ENCODE measurements around the gene LGR4. TPM values are rescaled to one million over a fixed set of nuclear protein-coding genes. Genes with fewer than 3 reads are reported as not detected.

The LGR4 gene
- total and polyA plus RNA-seq, 2 of the 4 experiments (the other 2 are of a cell fraction) = 2.9 to 6.8 TPM

DNA sequence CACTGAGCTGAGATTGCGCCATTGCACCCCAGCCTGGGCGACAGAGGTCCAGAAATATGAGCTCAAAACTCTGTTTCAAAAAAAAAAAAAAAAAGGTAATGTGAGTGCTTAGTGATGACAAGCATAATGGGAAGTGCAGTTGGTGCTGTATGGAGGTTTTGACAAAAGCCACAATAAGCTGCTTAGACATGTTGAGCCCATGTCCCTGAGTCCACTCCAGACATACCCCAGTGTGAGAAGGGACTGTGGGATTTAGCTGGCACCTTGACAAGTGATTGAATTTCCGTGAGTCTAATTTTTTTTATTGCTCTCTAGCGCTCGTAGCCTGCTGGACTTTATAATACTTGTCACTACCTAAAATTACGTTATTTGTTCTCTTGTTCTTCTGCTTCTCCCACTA, 15.1 kb upstream of the LGR4 start:
- H4K20me1 ChIP-seq (ENCODE audit: insufficient read depth, low read length) = no peaks in the 10 kb centered on the region
- no peak overlapping the region for H4K8ac ChIP-seq (ENCODE audit: low read depth in 2 of 2, low read length in 2 of 2)
- H3K27me3 ChIP-seq (ENCODE audit: control insufficient read depth, insufficient read depth, low read length) = no peaks in the 10 kb centered on the region

More for the DNA sequence above, 15.1 kb upstream of the LGR4 start:
- H3K27ac ChIP-seq (ENCODE audit: insufficient read depth, low read length) = no peak overlapping the region
- no peak overlapping the region for H4K91ac ChIP-seq (ENCODE audit: insufficient read depth, low read depth, low read length)
- no peak overlapping the region for H2BK20ac ChIP-seq (ENCODE audit: low read depth, low read length)
- H3K9me1 ChIP-seq (ENCODE audit: insufficient read depth, low read length) = no peaks in the 10 kb centered on the region; the same call in 1 of the 2 replicates
- H3K79me1 ChIP-seq (ENCODE audit: low read depth in 1 of 2, low read length in 2 of 2) = no peaks in the 10 kb centered on the region
- intact Hi-C loops (cut with micrococcal nuclease) = loop anchor here (2.0 to 10.0 kb wide), 3 partner anchors 191 to 1203 kb away; no protein-coding TSS in a partner anchor
- no peak overlapping the region for H4K5ac ChIP-seq (ENCODE audit: low read depth, low read length)
- H3K36me3 ChIP-seq (ENCODE audit: control insufficient read depth, insufficient read depth, low read length) = peaks cover 8% of the 10 kb centered on the region
- H2AK5ac ChIP-seq (ENCODE audit: low read depth, low read length) = no peak overlapping the region
- no peak overlapping the region for H3K18ac ChIP-seq (ENCODE audit: low read depth, low read length)
- CTCF ChIA-PET = interaction anchor here (1.1 kb wide), 1 partner anchor 304 kb away, joined by 4 read pairs; no protein-coding TSS in a partner anchor
- dilution Hi-C loops (cut with HindIII; ENCODE audit: low sequenced_read_pairs, unreplicated experiment) = loop anchor here (25.0 kb wide), 1 partner anchor 300 kb away; no protein-coding TSS in a partner anchor
- no peak overlapping the region for H3K4me2 ChIP-seq (ENCODE audit: low read depth, low read length)
- H2AK9ac ChIP-seq (replicated peaks; ENCODE audit: low read depth, low read length, poor library complexity) = no peak overlapping the region
- in situ Hi-C loops (cut with MboI; ENCODE audit: low sequenced_read_pairs) = loop anchor here (25.0 kb wide), 1 partner anchor 725 kb away; no protein-coding TSS in a partner anchor
- H3K56ac ChIP-seq (ENCODE audit: extremely low read depth, insufficient read depth, low read length) = no peak overlapping the region
- no peak for ATAC-seq (ENCODE audit: low read depth)
- H3K4ac ChIP-seq (ENCODE audit: low read depth, low read length) = no peak overlapping the region
- no peak for DNase-seq
- no peak overlapping the region for H3K4me3 ChIP-seq (ENCODE audit: insufficient read depth, low read depth, low read length)
- no peak overlapping the region for H2BK5ac ChIP-seq (ENCODE audit: low read depth, low read length, poor library complexity, severe bottlenecking)
- H2AFZ ChIP-seq (replicated peaks; ENCODE audit: low read length, poor library complexity) = no peak overlapping the region
- no TSS peak for BruUV-seq (replicated peaks)
- no peaks in the 10 kb centered on the region for H3K4me1 ChIP-seq (ENCODE audit: control insufficient read depth, insufficient read depth, low read length)
- H2BK15ac ChIP-seq (ENCODE audit: low read depth, low read length) = no peak overlapping the region
- no peak overlapping the region for H2BK120ac ChIP-seq (ENCODE audit: low read depth, low read length)
- 100% methylated on average over 1 of the region's 6 CpGs; no CpG with 5 or more reads in 1 of the 2 experiments for WGBS, 2 experiments (ENCODE audit: extremely low coverage in 2 of 2, insufficient read length in 1 of 2)
- no peak overlapping the region for H3K9ac ChIP-seq (ENCODE audit: low read depth, low read length)
- H3K9me3 ChIP-seq (ENCODE audit: control insufficient read depth, insufficient read depth, low read length) = no peaks in the 10 kb centered on the region
- H3K14ac ChIP-seq (replicated peaks; ENCODE audit: low read depth, low read length) = no peak overlapping the region
- TF ChIP-seq MAZ (IDR thresholded peaks at IDR 0.05; ENCODE audit: borderline replicate concordance, low read depth, low read length) (no peak), POLR2A (IDR thresholded peaks at IDR 0.05; ENCODE audit: low read depth, low read length) (no peak), CEBPB (IDR thresholded peaks at IDR 0.05; ENCODE audit: low read depth, low read length) (no peak), RFX5 (IDR thresholded peaks at IDR 0.05; ENCODE audit: low read depth, low read length) (no peak), RAD21 (IDR thresholded peaks at IDR 0.05; ENCODE audit: low read length) (no peak), MXI1 (IDR thresholded peaks at IDR 0.05; ENCODE audit: borderline replicate concordance, low read depth, low read length) (no peak), CHD1 (IDR thresholded peaks at IDR 0.05; ENCODE audit: low read depth, low read length) (no peak), SMC3 (IDR thresholded peaks at IDR 0.05; ENCODE audit: low read depth, low read length) (no peak), NFE2L2 (IDR thresholded peaks at IDR 0.05; ENCODE audit: low read depth, low read length) (no peak), BHLHE40 (IDR thresholded peaks at IDR 0.05; ENCODE audit: low read depth, low read length) (no peak), FOS (IDR thresholded peaks at IDR 0.05; ENCODE audit: low read depth, low read length) (no peak), MAFK (IDR thresholded peaks at IDR 0.05; ENCODE audit: low read depth, low read length) (no peak), RCOR1 (IDR thresholded peaks at IDR 0.05; ENCODE audit: insufficient replicate concordance, low read length) (no peak)
- TF ChIP-seq, protein P1, sequence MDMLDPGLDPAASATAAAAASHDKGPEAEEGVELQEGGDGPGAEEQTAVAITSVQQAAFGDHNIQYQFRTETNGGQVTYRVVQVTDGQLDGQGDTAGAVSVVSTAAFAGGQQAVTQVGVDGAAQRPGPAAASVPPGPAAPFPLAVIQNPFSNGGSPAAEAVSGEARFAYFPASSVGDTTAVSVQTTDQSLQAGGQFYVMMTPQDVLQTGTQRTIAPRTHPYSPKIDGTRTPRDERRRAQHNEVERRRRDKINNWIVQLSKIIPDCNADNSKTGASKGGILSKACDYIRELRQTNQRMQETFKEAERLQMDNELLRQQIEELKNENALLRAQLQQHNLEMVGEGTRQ (IDR thresholded peaks at IDR 0.05; ENCODE audit: low read depth, low read length) = no peak
- TF ChIP-seq, protein P2, sequence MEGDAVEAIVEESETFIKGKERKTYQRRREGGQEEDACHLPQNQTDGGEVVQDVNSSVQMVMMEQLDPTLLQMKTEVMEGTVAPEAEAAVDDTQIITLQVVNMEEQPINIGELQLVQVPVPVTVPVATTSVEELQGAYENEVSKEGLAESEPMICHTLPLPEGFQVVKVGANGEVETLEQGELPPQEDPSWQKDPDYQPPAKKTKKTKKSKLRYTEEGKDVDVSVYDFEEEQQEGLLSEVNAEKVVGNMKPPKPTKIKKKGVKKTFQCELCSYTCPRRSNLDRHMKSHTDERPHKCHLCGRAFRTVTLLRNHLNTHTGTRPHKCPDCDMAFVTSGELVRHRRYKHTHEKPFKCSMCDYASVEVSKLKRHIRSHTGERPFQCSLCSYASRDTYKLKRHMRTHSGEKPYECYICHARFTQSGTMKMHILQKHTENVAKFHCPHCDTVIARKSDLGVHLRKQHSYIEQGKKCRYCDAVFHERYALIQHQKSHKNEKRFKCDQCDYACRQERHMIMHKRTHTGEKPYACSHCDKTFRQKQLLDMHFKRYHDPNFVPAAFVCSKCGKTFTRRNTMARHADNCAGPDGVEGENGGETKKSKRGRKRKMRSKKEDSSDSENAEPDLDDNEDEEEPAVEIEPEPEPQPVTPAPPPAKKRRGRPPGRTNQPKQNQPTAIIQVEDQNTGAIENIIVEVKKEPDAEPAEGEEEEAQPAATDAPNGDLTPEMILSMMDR (conservative IDR thresholded peaks at IDR 0.05; ENCODE audit: low read depth, low read length) = no peak
- TF ChIP-seq, protein P3, sequence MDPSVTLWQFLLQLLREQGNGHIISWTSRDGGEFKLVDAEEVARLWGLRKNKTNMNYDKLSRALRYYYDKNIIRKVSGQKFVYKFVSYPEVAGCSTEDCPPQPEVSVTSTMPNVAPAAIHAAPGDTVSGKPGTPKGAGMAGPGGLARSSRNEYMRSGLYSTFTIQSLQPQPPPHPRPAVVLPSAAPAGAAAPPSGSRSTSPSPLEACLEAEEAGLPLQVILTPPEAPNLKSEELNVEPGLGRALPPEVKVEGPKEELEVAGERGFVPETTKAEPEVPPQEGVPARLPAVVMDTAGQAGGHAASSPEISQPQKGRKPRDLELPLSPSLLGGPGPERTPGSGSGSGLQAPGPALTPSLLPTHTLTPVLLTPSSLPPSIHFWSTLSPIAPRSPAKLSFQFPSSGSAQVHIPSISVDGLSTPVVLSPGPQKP (IDR thresholded peaks at IDR 0.05; ENCODE audit: borderline replicate concordance, low read depth, low read length) = no peak
- no peak overlapping the region for H3K23ac ChIP-seq (ENCODE audit: low read depth, low read length)
- POLR2A ChIA-PET (ENCODE audit: unreplicated experiment) = interaction anchor here (0.6 kb wide), 1 partner anchor 282 kb away, joined by 3 read pairs; no protein-coding TSS in a partner anchor

Measured in IMR-90 (cell line).